PFSK-1 (cell line): ENCODE data around the gene CCDC117.

Source experiments
- FOXP2 ChIP-seq: optimal IDR thresholded peaks from 2 replicates; pipeline ENCODE3; 2011; ENCODE audit warnings: borderline replicate concordance, control low read depth, inconsistent platforms; ENCODE audit not compliant: insufficient read depth; ENCODE audit errors: extremely low read length, extremely low read depth
- POLR2AphosphoS5 ChIP-seq: IDR thresholded peaks from 2 replicates; pipeline ENCODE4 v1.6.1; 2012; ENCODE audit warnings: low read depth, mild to moderate bottlenecking, control low read depth, low read length, moderate library complexity
- REST ChIP-seq, 2 experiments: IDR thresholded peaks; 2 replicates each; pipeline versions ENCODE4 v1.6.1 to v1.8.0; 2011 to 2012; ENCODE audit warnings: low read depth in 2 of 2, low read length in 2 of 2, control low read depth in 1 of 2, inconsistent platforms in 1 of 2, mild to moderate bottlenecking in 1 of 2, moderate library complexity in 1 of 2; ENCODE audit not compliant: insufficient read depth in 1 of 2
- SIN3A ChIP-seq: IDR thresholded peaks from 2 replicates; pipeline ENCODE4 v1.6.1; 2012; ENCODE audit warnings: mild to moderate bottlenecking, low read length, moderate library complexity, borderline replicate concordance; ENCODE audit not compliant: insufficient read depth
- TAF1 ChIP-seq: IDR thresholded peaks from 2 replicates; pipeline ENCODE4 v1.6.1; 2012; ENCODE audit warnings: low read length, control low read depth, borderline replicate concordance; ENCODE audit not compliant: insufficient read depth

Gene CCDC117

GRCh38 chr22:28798810-28799605, 26.5 kb downstream of the CCDC117 start:
- no peak for TF ChIP-seq FOXP2
- TF ChIP-seq POLR2AphosphoS5 = no peak; the same call in none of the 2 replicates
- TF ChIP-seq REST (IDR thresholded peaks at IDR 0.05; ENCODE audit: insufficient read depth in 1 of 2, low read depth in 2 of 2, low read length in 2 of 2) = no peak
- no peak for TF ChIP-seq SIN3A
- TF ChIP-seq TAF1 = no peak

GRCh38 chr22:28799606-28800307, 27.3 kb downstream of the CCDC117 start:
- TF ChIP-seq FOXP2 = no peak
- TF ChIP-seq SIN3A = no peak

GRCh38 chr22:28800308-28801041, 28.0 kb downstream of the CCDC117 start, which contains the start of gene XBP1:
XBP1 (minus strand) TSS chr22:28800569.
- no peak for TF ChIP-seq SIN3A
- TF ChIP-seq REST (IDR thresholded peaks at IDR 0.05; ENCODE audit: insufficient read depth in 1 of 2, low read depth in 2 of 2, low read length in 2 of 2) = peak in 1 of 2 experiments; percentile 12; a peak in 1 of 4 replicates
- peak; percentile 63 for TF ChIP-seq FOXP2
- peak; percentile 58; the same call in 1 of the 2 replicates for TF ChIP-seq POLR2AphosphoS5
- TF ChIP-seq TAF1 = peak; percentile 89

- TF ChIP-seq REST (IDR thresholded peaks at IDR 0.05; ENCODE audit: insufficient read depth in 1 of 2, low read depth in 2 of 2, low read length in 2 of 2) = no peak
- TF ChIP-seq POLR2AphosphoS5 = no peak
- TF ChIP-seq TAF1 = no peak
These were observed 29.5 kb downstream of the CCDC117 start for GRCh38 chr22:28801845-28802594.

GRCh38 chr22:28802595-28803123, 30.2 kb downstream of the CCDC117 start:
- TF ChIP-seq TAF1 = no peak
- no peak for TF ChIP-seq FOXP2
- no peak for TF ChIP-seq REST (IDR thresholded peaks at IDR 0.05; ENCODE audit: insufficient read depth in 1 of 2, low read depth in 2 of 2, low read length in 2 of 2)
- no peak for TF ChIP-seq POLR2AphosphoS5
- TF ChIP-seq SIN3A = no peak
